K562 (cell line): ENCODE data around the gene ECI1. TPM values are rescaled to one million over a fixed set of nuclear protein-coding genes. Genes with fewer than 3 reads are reported as not detected.

Experiments used
- BCOR ChIP-seq: fragments of 450-650 bp; IDR thresholded peaks from 2 replicates; pipeline ENCODE4 v1.6.1; 2016
- CHCHD3 ChIP-seq: fragments of 250-450 bp; sonication (Bioruptor Pico); IDR thresholded peaks from 2 replicates; pipeline ENCODE4 v2.1.2; 2022; ENCODE audit warnings: mild to moderate bottlenecking
- DIDO1 ChIP-seq: fragments of 450-650 bp; IDR thresholded peaks from 2 replicates; pipeline ENCODE4 v1.6.1; 2016; ENCODE audit warnings: low read depth, missing biosample characterization, missing genetic modification characterization
- KLF6 ChIP-seq: fragments of 250-450 bp; sonication (Bioruptor Pico); IDR thresholded peaks from 2 replicates; pipeline ENCODE4 v1.4.0; 2020; ENCODE audit warnings: mild to moderate bottlenecking, moderate library complexity, borderline replicate concordance
- MED1 ChIP-seq: sonication (generic); formaldehyde crosslinking; IDR thresholded peaks from 2 replicates; pipeline ENCODE4 v1.8.1; 2023; ENCODE audit warnings: missing genetic modification reagents, borderline replicate concordance
- NR2C1 ChIP-seq, 2 experiments: fragments of 450-650 bp; IDR thresholded peaks; 2 replicates each; pipeline ENCODE4 v1.6.1; 2017; ENCODE audit warnings: mild to moderate bottlenecking in 2 of 2, antibody characterized with exemption in 1 of 2, inconsistent platforms in 1 of 2, missing compliant biosample characterization in 1 of 2, missing genetic modification characterization in 1 of 2
- SMAD4 ChIP-seq: fragments of 250-450 bp; sonication (Bioruptor Pico); conservative IDR thresholded peaks from 2 replicates; pipeline ENCODE4 v1.8.0; 2021; ENCODE audit warnings: inconsistent platforms, mild to moderate bottlenecking, moderate library complexity
- TAF9B ChIP-seq: fragments of 450-650 bp; IDR thresholded peaks from 2 replicates; pipeline ENCODE4 v1.6.1; 2018; ENCODE audit warnings: mild to moderate bottlenecking; ENCODE audit not compliant: partially characterized antibody
- ZNF121 ChIP-seq: sonication (generic); formaldehyde crosslinking; conservative IDR thresholded peaks from 2 replicates; pipeline ENCODE4 v1.8.0; 2022; ENCODE audit warnings: missing genetic modification reagents
- ZNF133 ChIP-seq: fragments of 250-450 bp; sonication (Bioruptor Pico); IDR thresholded peaks from 2 replicates; pipeline ENCODE4 v1.4.0; 2020; ENCODE audit warnings: mild to moderate bottlenecking
- ZNF232 ChIP-seq: sonication (generic); formaldehyde crosslinking; IDR thresholded peaks from 2 replicates; pipeline ENCODE4 v1.8.0; 2022; ENCODE audit warnings: mild to moderate bottlenecking, missing genetic modification reagents
- ZNF384 ChIP-seq: IDR thresholded peaks from 2 replicates; pipeline ENCODE4 v1.6.1; 2012; ENCODE audit warnings: low read depth, low read length, improper control_type of control experiment
- polyA plus RNA-seq, 8 experiments: library from polyadenylated mRNA; depleted of rRNA in 4 of 8; stranded (reverse) in 5 of 8; unstranded in 3 of 8; fragments of >200 nt; fragmentation: Nextera tagmentation in 2 of 8; fragmentation: Illumina TruSeq in 1 of 8; extraction: Ambion mirVana in 2 of 8; extraction: Trizol in 1 of 8; gene quantifications; 2 replicates each; pipeline versions ENCODE4 v1.2.1 to v1.2.3, GENCODE V29; 2011 to 2014; ENCODE audit warnings: inconsistent platforms in 1 of 8, missing spikeins in 1 of 8
- total RNA-seq, 7 experiments: library from RNA; depleted of rRNA in 6 of 7; stranded (reverse); fragments of >200 nt in 6 of 7; fragmentation: Illumina TruSeq in 2 of 7; extraction: Trizol in 2 of 7; gene quantifications; 2 replicates each; pipeline versions ENCODE4 v1.2.1 to v1.2.3, GENCODE V29; 2011 to 2021; ENCODE audit warnings: low replicate concordance in 1 of 7
- TF ChIP-seq, protein P1 (sequence below): fragments of 150-350 bp; conservative IDR thresholded peaks from 2 replicates; pipeline ENCODE4 v1.6.1; 2014; ENCODE audit warnings: low read length
- TF ChIP-seq, protein P2 (sequence below), 3 experiments: fragments of 200-800 bp in 1 of 3; fragments of 250-450 bp in 1 of 3; fragments of 450-650 bp in 1 of 3; sonication (Bioruptor Pico) in 1 of 3; sonication (Bioruptor generic) in 1 of 3; formaldehyde crosslinking in 1 of 3; IDR thresholded peaks; 2 replicates each; pipeline versions ENCODE4 v1.6.1 to v1.8.0; 2016 to 2022; ENCODE audit warnings: mild to moderate bottlenecking in 2 of 3, missing genetic modification characterization in 2 of 3, missing compliant biosample characterization in 1 of 3, moderate library complexity in 1 of 3
- TF ChIP-seq, protein P3 (sequence below): fragments of 250-450 bp; sonication (Bioruptor Pico); IDR thresholded peaks from 2 replicates; pipeline ENCODE4 v1.8.0; 2021; ENCODE audit warnings: moderate library complexity, mild to moderate bottlenecking, inconsistent platforms
- TF ChIP-seq, protein P4 (sequence below): fragments of 450-650 bp; IDR thresholded peaks from 2 replicates; pipeline ENCODE4 v1.6.1; 2016; ENCODE audit warnings: mild to moderate bottlenecking

The ECI1 gene
- total and polyA plus RNA-seq, 9 of the 15 experiments (the other 6 are each of a cell fraction or from before 2014, with no cell fraction given), result 4.7 to 189 (median 54.0) TPM

DNA sequence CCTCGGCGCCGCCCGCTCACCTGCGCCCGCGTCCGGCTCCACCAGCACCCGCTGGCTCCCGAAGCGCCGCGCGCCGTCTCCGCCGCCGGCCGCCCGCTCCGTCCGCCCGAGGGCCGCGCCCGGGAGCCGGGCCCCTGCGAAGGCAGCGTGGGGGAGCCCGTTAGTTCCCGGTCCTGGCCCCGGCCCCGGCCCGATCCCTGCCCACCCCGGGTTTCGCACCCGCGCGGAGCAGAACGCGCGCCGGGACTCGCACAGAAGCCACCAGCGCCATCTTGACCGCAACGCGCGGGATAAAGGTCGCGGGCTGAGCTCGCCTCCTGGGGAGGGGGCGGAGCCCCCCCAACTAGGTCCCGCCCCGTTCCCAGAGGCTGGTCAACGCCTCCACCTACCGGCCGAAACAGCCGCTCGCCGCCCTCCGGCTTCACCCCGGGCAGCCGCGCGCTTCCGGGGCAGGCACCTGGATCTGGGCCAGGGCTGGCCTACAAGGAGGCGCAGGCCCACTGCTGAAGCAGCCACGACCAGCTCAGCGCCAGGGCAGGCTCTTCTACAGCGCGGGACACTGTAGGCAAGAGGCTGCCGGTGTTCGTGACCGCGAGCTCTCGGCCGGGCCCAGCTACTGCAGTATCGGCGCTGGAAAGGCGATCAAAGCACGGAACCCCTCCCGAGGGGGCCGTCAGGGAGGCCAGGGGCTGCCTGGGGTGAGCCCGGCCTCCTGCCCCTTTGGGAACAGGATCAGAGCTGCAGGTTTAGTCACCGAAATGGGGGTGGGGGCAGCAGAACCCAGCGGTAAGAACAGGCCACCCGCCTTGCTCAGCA, at the start of gene ECI1 (continued):
- TF ChIP-seq, protein P1, sequence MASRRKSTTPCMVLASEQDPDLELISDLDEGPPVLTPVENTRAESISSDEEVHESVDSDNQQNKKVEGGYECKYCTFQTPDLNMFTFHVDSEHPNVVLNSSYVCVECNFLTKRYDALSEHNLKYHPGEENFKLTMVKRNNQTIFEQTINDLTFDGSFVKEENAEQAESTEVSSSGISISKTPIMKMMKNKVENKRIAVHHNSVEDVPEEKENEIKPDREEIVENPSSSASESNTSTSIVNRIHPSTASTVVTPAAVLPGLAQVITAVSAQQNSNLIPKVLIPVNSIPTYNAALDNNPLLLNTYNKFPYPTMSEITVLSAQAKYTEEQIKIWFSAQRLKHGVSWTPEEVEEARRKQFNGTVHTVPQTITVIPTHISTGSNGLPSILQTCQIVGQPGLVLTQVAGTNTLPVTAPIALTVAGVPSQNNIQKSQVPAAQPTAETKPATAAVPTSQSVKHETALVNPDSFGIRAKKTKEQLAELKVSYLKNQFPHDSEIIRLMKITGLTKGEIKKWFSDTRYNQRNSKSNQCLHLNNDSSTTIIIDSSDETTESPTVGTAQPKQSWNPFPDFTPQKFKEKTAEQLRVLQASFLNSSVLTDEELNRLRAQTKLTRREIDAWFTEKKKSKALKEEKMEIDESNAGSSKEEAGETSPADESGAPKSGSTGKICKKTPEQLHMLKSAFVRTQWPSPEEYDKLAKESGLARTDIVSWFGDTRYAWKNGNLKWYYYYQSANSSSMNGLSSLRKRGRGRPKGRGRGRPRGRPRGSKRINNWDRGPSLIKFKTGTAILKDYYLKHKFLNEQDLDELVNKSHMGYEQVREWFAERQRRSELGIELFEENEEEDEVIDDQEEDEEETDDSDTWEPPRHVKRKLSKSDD, result 0 out of 2 replicates have a peak, but pooled peaks have one; percentile 35
- TF ChIP-seq, protein P2, sequence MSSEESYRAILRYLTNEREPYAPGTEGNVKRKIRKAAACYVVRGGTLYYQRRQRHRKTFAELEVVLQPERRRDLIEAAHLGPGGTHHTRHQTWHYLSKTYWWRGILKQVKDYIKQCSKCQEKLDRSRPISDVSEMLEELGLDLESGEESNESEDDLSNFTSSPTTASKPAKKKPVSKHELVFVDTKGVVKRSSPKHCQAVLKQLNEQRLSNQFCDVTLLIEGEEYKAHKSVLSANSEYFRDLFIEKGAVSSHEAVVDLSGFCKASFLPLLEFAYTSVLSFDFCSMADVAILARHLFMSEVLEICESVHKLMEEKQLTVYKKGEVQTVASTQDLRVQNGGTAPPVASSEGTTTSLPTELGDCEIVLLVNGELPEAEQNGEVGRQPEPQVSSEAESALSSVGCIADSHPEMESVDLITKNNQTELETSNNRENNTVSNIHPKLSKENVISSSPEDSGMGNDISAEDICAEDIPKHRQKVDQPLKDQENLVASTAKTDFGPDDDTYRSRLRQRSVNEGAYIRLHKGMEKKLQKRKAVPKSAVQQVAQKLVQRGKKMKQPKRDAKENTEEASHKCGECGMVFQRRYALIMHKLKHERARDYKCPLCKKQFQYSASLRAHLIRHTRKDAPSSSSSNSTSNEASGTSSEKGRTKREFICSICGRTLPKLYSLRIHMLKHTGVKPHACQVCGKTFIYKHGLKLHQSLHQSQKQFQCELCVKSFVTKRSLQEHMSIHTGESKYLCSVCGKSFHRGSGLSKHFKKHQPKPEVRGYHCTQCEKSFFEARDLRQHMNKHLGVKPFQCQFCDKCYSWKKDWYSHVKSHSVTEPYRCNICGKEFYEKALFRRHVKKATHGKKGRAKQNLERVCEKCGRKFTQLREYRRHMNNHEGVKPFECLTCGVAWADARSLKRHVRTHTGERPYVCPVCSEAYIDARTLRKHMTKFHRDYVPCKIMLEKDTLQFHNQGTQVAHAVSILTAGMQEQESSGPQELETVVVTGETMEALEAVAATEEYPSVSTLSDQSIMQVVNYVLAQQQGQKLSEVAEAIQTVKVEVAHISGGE (CRISPR knock-in tag; IDR thresholded peaks at IDR 0.05), result peak in 1 of 3 experiments; percentile 62; a peak in 1 of 6 replicates
- no peak for TF ChIP-seq ZNF121
- TF ChIP-seq ZNF384, result no peak
- TF ChIP-seq SMAD4, result peak; percentile 44; the same call in 1 of the 2 replicates
- 0 out of 2 replicates have a peak, but pooled peaks have one; percentile 79 for TF ChIP-seq MED1 (CRISPR knock-in tag)
- no peak for TF ChIP-seq KLF6 (CRISPR knock-in tag)
- TF ChIP-seq DIDO1 (tag), result no peak
- no peak for TF ChIP-seq TAF9B
- no peak for TF ChIP-seq ZNF133 (CRISPR knock-in tag)
- TF ChIP-seq, protein P3, sequence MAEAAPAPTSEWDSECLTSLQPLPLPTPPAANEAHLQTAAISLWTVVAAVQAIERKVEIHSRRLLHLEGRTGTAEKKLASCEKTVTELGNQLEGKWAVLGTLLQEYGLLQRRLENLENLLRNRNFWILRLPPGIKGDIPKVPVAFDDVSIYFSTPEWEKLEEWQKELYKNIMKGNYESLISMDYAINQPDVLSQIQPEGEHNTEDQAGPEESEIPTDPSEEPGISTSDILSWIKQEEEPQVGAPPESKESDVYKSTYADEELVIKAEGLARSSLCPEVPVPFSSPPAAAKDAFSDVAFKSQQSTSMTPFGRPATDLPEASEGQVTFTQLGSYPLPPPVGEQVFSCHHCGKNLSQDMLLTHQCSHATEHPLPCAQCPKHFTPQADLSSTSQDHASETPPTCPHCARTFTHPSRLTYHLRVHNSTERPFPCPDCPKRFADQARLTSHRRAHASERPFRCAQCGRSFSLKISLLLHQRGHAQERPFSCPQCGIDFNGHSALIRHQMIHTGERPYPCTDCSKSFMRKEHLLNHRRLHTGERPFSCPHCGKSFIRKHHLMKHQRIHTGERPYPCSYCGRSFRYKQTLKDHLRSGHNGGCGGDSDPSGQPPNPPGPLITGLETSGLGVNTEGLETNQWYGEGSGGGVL (CRISPR knock-in tag), result no peak
- TF ChIP-seq, protein P4, sequence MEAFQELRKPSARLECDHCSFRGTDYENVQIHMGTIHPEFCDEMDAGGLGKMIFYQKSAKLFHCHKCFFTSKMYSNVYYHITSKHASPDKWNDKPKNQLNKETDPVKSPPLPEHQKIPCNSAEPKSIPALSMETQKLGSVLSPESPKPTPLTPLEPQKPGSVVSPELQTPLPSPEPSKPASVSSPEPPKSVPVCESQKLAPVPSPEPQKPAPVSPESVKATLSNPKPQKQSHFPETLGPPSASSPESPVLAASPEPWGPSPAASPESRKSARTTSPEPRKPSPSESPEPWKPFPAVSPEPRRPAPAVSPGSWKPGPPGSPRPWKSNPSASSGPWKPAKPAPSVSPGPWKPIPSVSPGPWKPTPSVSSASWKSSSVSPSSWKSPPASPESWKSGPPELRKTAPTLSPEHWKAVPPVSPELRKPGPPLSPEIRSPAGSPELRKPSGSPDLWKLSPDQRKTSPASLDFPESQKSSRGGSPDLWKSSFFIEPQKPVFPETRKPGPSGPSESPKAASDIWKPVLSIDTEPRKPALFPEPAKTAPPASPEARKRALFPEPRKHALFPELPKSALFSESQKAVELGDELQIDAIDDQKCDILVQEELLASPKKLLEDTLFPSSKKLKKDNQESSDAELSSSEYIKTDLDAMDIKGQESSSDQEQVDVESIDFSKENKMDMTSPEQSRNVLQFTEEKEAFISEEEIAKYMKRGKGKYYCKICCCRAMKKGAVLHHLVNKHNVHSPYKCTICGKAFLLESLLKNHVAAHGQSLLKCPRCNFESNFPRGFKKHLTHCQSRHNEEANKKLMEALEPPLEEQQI, result no peak
- TF ChIP-seq BCOR, result peak; percentile 42; the same call in 1 of the 2 replicates
- no peak for TF ChIP-seq ZNF232 (CRISPR knock-in tag)
- TF ChIP-seq NR2C1 (IDR thresholded peaks at IDR 0.05), result peak; percentile 68
- TF ChIP-seq NR2C1 (tag; IDR thresholded peaks at IDR 0.05), result peak; percentile 81
- TF ChIP-seq CHCHD3 (CRISPR knock-in tag), result no peak
